NCI-H2227 (cell line): ENCODE results near the gene FOXO3.
"Not testable (repeated sequence)": the region's sequence is repeated elsewhere in the genome, so short reads cannot be mapped to it uniquely, and the experiment has no call there.

Experiments used
- DNase-seq: peaks from one replicate; lab custom pipeline; 2025; ENCODE audit not compliant: unreplicated experiment; lab: John Stamatoyannopoulos, UW

The FOXO3 gene

GRCh38 chr6:108560463-108561308 lies at the start of gene FOXO3:
Gene FOXO3 (plus strand): TSS chr6:108560917. CDS start chr6:108561209, 292 bp downstream.
- peak; percentile 88 for DNase-seq

DNA sequence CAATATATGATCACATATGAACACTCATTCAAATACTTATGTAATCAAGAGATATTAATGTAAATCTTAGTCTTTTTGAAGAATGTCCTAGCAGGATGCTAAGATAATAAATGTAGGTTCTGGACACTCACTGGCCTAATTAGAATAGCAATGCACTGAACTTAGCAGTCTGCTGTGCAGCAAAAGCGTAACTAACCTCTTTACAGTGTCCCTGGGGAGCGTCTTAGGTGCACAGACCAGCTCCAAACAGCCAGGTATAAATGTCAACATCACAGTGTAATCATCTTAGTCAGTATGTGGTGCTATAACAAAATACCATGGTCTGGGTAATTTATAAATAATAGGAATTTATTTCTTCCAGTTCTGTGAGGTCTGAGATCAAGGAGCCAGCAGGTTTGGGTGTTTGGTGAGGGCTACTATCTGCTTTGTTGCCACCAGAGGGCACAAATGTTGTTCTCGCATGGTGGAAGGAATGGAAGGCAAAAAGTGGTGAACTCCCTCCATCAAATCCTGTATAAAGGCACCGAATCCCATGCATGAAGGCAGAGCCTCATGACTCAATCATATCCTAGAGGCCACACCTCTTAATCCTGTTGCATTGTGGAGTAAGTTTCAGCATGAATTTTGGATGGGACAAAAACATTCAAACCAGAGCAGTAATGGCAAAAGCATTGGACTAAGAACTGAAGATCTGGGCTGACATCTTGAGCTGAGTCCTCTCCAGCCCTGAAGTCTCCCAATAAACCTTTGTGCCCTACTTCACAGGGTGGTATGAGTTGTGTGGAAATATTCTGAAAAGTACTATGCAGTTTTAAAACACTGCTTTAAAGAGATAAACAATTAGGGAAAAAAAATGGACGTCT lies 41.8 kb upstream of the FOXO3 start:
- DNase-seq: peak; percentile 9

GRCh38 chr6:108521616-108522107 lies 39.1 kb upstream of the FOXO3 start:
- no peak for DNase-seq

DNA sequence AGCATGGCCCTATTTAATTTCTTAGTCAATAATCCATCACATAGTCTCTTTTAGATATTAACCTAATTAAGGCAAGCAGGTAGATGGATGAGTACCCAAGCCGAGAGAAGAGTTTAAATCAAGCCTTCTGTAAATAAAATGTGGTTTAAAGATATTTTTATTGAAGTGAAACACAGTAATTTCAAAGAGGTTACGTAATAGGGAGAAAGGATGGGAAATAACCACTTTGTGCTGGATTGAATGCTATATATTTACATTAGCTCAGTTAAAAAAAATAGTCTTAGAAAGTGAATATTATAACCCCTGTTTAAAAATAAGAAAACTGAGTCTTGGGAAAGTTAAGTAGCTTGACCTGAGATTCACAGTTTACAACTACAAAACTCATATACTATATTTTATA lies 37.0 kb upstream of the FOXO3 start:
- DNase-seq: no peak

DNA sequence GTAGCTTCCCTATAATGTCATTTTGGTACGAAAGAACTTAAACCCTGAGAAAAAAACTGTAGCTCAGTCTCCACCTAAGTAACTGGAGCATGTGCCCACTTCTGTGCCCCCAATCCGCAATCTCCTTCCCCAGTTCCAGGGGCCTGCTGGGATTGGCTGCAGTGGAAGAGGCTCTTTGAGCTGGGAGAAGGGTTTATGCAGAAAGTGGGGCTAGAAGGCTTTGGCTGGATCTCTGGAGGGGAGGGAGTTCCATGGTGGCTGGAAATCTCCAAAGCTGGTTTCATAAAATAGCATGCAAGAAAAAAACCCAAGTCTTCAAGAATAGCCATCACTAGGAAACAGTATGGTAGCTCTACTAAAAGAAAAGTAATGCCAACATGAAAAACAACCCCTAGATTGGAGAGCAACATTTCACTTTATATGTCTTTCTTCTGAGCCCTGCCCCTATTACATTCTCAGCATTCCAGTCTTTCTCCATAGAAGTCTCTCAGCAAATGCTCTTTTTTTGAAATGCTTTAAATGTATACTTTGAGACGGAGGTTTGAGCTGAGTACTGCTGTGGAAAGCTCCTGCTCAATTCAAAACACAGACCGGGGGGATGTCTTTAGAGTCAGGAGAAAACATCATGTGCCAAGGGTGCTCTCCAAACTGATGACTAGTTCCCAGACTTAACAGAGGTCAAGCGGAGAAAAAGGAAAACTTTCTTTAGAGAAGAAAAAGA lies 36.0 kb upstream of the FOXO3 start:
- no peak for DNase-seq

DNA sequence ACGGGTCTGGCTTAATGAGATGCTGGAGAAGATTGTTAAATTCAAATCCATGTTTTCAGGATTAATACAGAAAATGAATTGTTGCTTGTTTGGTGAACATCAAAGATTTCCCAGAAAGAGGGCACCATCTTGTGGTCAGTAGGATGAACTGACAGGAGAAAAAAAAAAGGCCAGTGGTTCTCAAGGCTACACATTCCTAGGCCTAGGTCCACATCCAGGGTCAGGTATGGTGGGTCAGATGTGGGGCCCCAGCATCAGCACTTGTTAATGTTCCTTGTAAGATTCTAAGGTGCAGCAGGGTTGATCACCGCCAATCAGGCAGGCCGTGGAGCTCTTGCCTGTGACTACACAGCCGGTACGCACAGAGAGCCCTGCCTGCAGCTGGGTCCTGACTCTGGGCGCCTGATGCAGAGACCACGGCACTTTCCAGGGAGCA lies 34.0 kb upstream of the FOXO3 start:
- peak; percentile 8 for DNase-seq

GRCh38 chr6:108528878-108529277 lies 31.8 kb upstream of the FOXO3 start:
- DNase-seq: no peak

GRCh38 chr6:108531332-108531731 lies 29.4 kb upstream of the FOXO3 start:
- no peak for DNase-seq

GRCh38 chr6:108535114-108535742 lies 25.5 kb upstream of the FOXO3 start:
- no peak for DNase-seq

GRCh38 chr6:108535920-108536535 lies 24.7 kb upstream of the FOXO3 start:
- not testable (repeated sequence) for DNase-seq

DNA sequence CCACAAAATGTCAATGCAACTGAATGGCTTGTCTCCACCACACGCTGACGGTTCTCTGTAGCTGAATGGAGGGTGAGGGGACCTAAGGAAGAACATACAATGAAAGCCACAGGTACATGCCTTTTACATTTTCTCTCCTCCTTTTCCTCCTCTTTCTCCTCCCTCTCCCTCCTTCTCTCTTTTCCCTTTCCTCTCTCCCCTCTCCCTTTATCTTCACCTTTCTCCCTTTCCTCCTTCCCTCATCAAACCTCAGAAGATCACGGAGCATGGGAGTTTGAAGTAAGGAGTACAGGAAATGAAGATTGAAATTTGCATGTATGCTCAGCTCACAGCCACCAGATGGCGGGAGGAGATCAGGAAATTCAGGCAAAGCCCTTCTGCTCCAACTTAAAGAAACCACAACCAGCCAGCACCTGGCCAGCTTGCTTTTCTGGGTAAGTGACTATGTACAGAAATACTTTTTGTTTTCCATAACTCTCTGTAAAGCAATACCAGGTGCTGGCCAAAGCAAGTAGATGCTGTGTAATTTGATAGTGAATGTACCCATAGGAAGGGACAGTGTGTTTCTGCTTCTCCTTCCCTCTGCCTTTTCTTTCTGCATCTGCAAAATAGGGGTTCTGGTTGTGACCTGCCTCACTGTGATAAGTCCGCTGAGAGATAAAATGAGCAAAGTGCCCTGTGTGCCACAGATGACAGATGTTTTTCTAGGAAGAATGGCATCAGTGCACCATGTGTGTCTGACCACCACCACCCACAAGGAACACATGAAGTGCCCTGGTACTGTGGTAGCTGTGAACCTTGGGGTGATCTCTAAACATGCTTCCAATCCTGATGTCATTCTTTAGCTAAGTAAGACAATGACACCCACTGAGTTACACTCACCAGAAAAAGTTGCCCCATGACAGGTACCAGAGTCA lies 18.6 kb upstream of the FOXO3 start:
- DNase-seq: peak; percentile 71

DNA sequence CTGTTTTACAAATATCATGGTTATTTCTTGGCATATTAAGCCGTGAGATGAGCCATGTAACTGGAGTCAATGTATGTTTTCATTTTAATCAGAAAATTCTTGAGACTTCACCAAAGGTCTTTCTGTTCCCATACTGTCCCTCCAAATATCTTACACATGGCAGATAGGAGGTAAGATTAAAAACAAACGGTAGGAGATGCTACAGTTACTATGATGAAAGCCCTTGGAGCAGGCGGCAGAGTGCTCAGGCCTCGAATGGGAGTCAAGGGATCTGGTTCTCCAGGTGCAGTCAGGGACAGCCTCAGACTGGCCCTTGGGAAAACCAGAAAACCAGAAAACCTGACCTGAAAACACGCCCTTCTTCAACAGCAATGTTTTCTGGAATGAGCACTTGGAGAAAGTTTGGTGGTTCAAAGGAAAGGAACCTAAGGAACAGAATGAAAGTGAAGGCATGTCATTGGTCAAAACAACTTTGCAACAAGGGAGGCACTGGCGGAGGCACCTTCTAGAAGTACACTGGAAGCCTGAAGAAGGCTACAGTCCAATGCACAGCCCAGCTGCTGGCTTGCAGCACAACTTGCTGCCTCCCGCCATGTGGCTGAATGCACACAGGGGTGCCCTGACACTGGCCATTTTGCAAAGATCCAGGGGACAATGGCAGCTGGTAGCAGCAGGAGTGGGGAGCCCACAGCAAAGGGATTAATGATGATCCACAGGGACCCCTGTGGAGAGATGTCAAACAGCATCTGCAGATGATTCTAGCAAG lies 17.4 kb upstream of the FOXO3 start:
- no peak for DNase-seq

DNA sequence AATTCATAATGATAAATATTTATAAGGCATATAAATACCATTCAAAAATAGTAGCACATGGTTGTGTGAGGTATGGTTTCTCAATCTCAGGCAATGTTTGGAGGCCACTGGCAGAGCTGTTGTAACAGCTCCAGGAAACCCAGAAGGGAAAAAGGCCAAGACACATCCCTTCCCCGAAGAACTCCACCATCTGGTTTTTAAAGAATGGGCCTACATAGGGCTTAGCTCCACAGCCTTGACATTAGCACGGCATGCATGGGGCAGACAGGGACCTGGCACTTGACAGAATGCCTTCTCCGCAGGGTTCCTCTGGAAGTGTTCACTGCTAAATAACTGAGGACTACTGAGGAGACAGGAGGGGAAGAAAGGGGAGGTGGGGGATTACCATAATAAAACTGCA lies 16.1 kb upstream of the FOXO3 start:
- DNase-seq: no peak

DNA sequence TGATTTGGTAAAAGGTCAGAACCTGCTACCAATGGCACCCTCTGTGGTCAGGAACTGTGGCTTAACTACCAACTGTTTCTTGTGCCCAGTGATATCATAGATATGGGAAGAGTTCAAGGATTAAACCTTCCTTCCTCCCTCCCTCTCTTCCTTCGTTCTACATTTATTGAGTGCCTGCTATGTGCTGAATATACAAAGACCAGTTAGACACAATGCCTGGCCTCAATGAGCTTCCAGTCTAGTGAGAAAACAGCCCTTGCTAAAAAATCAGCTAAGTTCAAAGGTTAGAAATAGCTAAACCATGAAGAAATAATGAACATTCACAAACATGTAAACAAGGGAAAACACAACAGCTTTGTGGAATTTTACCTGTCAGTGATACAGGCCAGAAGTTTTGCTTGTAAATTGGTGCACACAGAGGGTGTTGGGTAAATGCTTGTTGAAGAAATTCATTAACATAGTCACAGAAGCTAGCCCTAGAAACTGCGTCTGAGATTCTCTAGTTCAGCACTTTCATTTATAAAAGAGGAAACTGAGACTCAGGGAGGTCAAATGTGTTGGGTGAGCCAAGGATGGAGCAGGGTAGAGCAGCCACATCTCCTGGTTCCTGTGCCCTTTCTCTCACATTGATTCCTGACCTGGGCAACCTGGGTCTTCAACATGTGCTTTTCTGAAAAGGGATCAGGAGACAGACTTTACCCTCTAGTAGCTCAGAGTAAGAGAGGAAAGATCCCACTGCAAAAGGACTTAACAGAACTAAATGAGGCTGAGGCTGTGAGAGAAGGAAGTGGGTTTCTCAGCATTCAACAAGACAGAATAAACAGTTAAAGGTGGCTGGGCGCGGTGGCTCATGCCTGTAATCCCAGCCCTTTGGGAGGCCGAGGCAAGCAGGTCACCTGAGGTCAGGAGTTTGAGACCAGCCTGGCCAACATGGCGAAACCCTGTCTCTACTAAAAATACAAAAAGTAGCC lies 14.4 kb upstream of the FOXO3 start:
- DNase-seq: no peak

DNA sequence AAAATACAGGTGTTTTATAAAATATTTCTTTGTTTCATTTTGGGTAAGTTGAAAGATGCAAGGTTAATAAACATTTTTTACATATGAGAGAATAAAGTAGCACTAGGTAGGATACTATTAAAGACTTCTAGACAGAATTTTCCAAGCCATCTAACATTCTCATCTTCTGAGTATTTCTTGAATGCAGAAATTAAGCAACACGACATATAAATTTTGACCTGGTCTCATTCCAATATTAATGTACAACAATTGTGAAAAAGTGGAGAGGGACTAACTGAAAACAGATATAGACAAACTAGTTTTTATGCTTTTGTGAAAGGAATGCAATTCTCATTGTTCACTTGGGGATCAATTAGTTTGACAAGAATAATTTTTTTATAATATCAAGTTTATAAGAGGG lies 11.5 kb upstream of the FOXO3 start:
- DNase-seq: no peak

- no peak for DNase-seq
Observed at GRCh38 chr6:108549741-108550140, 11.0 kb upstream of the FOXO3 start.

- DNase-seq: no peak
Observed at GRCh38 chr6:108550256-108550655, 10.5 kb upstream of the FOXO3 start.
